Measurements from ENCODE around the gene ADPRH. TPM values are rescaled to one million over a fixed set of nuclear protein-coding genes. Genes with fewer than 3 reads are reported as not detected.
A peak's percentile ranks its signal among the peaks of the same experiment; 100 is the strongest.

The ADPRH gene
- total RNA-seq, 2 donors from 2014 or later, result 3.0 to 6.5 TPM

DNA sequence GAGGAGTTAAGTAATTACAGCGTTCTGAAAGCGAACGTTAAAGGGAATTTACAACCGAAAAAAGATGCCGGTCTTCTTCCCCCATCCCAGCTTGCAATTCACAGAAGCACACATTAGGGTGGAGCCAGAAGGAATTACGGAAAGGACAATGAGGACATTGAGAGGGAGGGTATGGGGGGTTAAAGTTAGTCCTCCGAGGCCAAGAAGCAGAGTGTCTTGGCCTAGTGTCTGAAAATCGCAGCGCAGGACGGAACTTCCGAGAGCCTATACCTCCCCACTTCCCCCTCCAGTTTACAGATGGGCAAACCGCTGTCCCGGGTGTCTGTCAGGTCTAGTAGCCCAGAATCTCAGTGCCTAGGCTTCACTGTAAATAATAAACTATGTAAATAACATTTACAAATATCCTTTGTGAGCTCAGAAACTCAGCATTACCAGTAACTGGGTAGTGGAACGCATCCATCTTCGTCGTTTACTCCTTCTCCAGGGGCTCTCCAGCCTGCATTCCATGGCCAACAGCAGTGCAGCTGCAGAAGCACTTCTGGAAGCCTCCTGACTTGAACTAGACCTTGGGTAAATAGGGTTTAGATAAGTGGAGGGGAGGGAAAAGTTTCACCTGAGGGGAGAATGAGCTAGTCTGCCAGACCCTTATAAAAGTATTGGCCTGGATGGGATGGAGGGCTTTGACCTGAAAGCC lies 922 bp downstream of the ADPRH start:
- intact Hi-C loops (cut with DNase I), result no loop called here
- 18 to 20% methylated on average over 16 of the region's 16 CpGs for WGBS, 2 donors
- Histone ChIP-seq H3K9me3 (no peaks in the 10 kb centered on the region), H3K4me3 (peak overlapping the region; percentile 26 to 46), H3K36me3 (replicated peaks in 1 of 2; ENCODE audit: insufficient read depth in 1 of 2, low read depth in 2 of 2) (no peaks in the 10 kb centered on the region), H3K27me3 (no peaks in the 10 kb centered on the region), H3K4me1 (peaks cover 18% of the 10 kb centered on the region), H3K27ac (peak overlapping the region; percentile 79 to 95 (median 92))
- TF ChIP-seq CTCF (IDR thresholded peaks at IDR 0.05) (peak in 1 of 7 experiments; percentile 12), POLR2A (IDR thresholded peaks at IDR 0.05) (no peak)
- peak in 3 of 4 donors; percentile 26 to 47 (median 38) for DNase-seq
- peak; percentile 27 for ATAC-seq

GRCh38 chr3:119582178-119582577 lies 2.9 kb downstream of the ADPRH start:
- H3K9me3 ChIP-seq, result no peaks in the 10 kb centered on the region
- 90 to 91% methylated on average over 6 of the region's 6 CpGs for WGBS, 2 donors
- ATAC-seq (no peak), DNase-seq (no peak)
- peaks cover 18% of the 10 kb centered on the region for H3K4me1 ChIP-seq
- H3K4me3 ChIP-seq, result no peak overlapping the region
- no peak overlapping the region for H3K27ac ChIP-seq
- intact Hi-C loops (cut with DNase I), result no loop called here
- no peaks in the 10 kb centered on the region for H3K27me3 ChIP-seq
- H3K36me3 ChIP-seq (replicated peaks in 1 of 2; ENCODE audit: insufficient read depth in 1 of 2, low read depth in 2 of 2), result no peaks in the 10 kb centered on the region
- TF ChIP-seq CTCF (IDR thresholded peaks at IDR 0.05), result no peak
- no peak for TF ChIP-seq POLR2A (IDR thresholded peaks at IDR 0.05)

GRCh38 chr3:119585208-119585607 lies 5.9 kb downstream of the ADPRH start:
- 94 to 95% methylated on average over 10 of the region's 10 CpGs for WGBS, 2 donors
- no peak for TF ChIP-seq POLR2A (IDR thresholded peaks at IDR 0.05)
- no peak for TF ChIP-seq CTCF (IDR thresholded peaks at IDR 0.05)
- H3K4me3 ChIP-seq, result no peak overlapping the region
- no peak for ATAC-seq
- no peak for DNase-seq
- H3K27me3 ChIP-seq, result no peaks in the 10 kb centered on the region
- H3K9me3 ChIP-seq, result no peaks in the 10 kb centered on the region
- H3K36me3 ChIP-seq (replicated peaks in 1 of 2; ENCODE audit: insufficient read depth in 1 of 2, low read depth in 2 of 2), result no peaks in the 10 kb centered on the region
- H3K27ac ChIP-seq, result no peak overlapping the region
- peaks cover 6% of the 10 kb centered on the region for H3K4me1 ChIP-seq
- intact Hi-C loops (cut with DNase I), result no loop called here

GRCh38 chr3:119585856-119586570 lies 6.7 kb downstream of the ADPRH start:
- 91 to 93% methylated on average over 10 to 11 of the region's 11 CpGs for WGBS, 2 donors
- no peak overlapping the region for H3K27ac ChIP-seq
- no peak for ATAC-seq
- no peak for TF ChIP-seq CTCF (IDR thresholded peaks at IDR 0.05)
- no peak for TF ChIP-seq POLR2A (IDR thresholded peaks at IDR 0.05)
- no peaks in the 10 kb centered on the region for H3K36me3 ChIP-seq (replicated peaks in 1 of 2; ENCODE audit: insufficient read depth in 1 of 2, low read depth in 2 of 2)
- H3K9me3 ChIP-seq, result no peaks in the 10 kb centered on the region
- intact Hi-C loops (cut with DNase I), result no loop called here
- no peak overlapping the region for H3K4me3 ChIP-seq
- no peaks in the 10 kb centered on the region for H3K27me3 ChIP-seq
- no peaks in the 10 kb centered on the region for H3K4me1 ChIP-seq
- DNase-seq, result no peak

Data from body of pancreas (tissue), 4 donors.